ENCODE data around the gene RPS15. TPM values are rescaled to one million over a fixed set of nuclear protein-coding genes. Genes with fewer than 3 reads are reported as not detected.

Gene RPS15
- total and polyA plus RNA-seq, 2 of the 13 experiments (the other 11 are each of a cell fraction or from before 2014, with no cell fraction given), result 695 to 1,411 TPM

DNA sequence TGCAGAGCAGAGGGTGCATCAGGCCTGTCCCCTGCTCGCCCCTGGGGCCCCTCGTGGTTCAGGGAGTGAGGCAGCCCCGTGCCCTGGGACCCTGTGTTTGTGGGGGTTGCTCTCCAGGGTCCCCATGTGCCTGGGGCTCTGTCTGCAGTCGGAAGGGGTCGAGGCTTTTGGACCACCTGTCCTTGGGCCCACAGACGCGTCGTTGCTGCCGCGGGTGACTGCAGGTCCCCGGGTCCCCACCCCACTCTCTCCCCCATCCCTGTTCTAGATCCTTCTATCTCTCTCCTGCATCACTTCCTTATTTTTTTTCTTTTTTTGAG is 50.0 kb downstream of the RPS15 start:
- intact Hi-C loops (cut with micrococcal nuclease; ENCODE audit: unreplicated experiment), result no loop called here
- WGBS (ENCODE audit: low lambda C conversion rate), result 72% methylated on average over 8 of the region's 11 CpGs
- no peak for FAIRE-seq

More for the DNA sequence above, 50.0 kb downstream of the RPS15 start:
- no TSS peak for BruUV-seq (replicated peaks)
- POLR2A ChIA-PET, result interaction anchor here (0.5 kb wide), 1 partner anchor 303 kb away, joined by 4 read pairs; no protein-coding TSS in a partner anchor
- Histone ChIP-seq H3K4me3 (replicated peaks in 1 of 3; ENCODE audit: insufficient read depth in 1 of 3, low read depth in 2 of 3, low read length in 3 of 3) (no peak overlapping the region), H3K27me3 (ENCODE audit: control insufficient read depth in 1 of 2, insufficient read depth in 2 of 2, low read length in 2 of 2) (no peaks in the 10 kb centered on the region), H3K4me2 (ENCODE audit: low read depth, low read length) (no peak overlapping the region), H3K36me3 (replicated peaks in 1 of 2; ENCODE audit: control insufficient read depth in 1 of 2, insufficient read depth in 2 of 2, low read length in 2 of 2) (no peaks in the 10 kb centered on the region), H3K79me2 (ENCODE audit: insufficient read depth, low read length) (peaks cover 6% of the 10 kb centered on the region), H3K27ac (ENCODE audit: extremely low read length, insufficient read depth, low read length) (no peak overlapping the region), H3K9ac (ENCODE audit: insufficient read depth, low read depth, low read length) (no peak overlapping the region), H3K9me3 (ENCODE audit: low read length) (no peaks in the 10 kb centered on the region), H2AFZ (ENCODE audit: low read length) (no peak overlapping the region), H4K20me1 (ENCODE audit: insufficient read depth, low read length) (no peaks in the 10 kb centered on the region), H3K4me1 (ENCODE audit: insufficient read depth, low read length) (peaks cover 26% of the 10 kb centered on the region)
- CTCF ChIA-PET (ENCODE audit: low intra/inter-chr PET ratio, low total read pairs), result no interaction called here
- DNase-seq (ENCODE audit: low spot score) (no peak), ATAC-seq (no peak)
- in situ Hi-C loops (cut with HindIII; ENCODE audit: extremely low pct_ligation_motif_present, low pct_unique_long_range_greater_than_20kb), result no loop called here
- TF ChIP-seq MAFF (IDR thresholded peaks at IDR 0.05; ENCODE audit: low read depth, low read length) (no peak), ARNTL (CRISPR knock-in tag; IDR thresholded peaks at IDR 0.05) (no peak), RORA (CRISPR knock-in tag; IDR thresholded peaks at IDR 0.05) (no peak), CC2D1A (CRISPR knock-in tag; IDR thresholded peaks at IDR 0.05) (no peak), HOXA7 (CRISPR knock-in tag; IDR thresholded peaks at IDR 0.05) (no peak), KMT2A (CRISPR knock-in tag; IDR thresholded peaks at IDR 0.05) (no peak), ZNF605 (CRISPR knock-in tag; IDR thresholded peaks at IDR 0.05) (no peak), ZBTB20 (CRISPR knock-in tag; IDR thresholded peaks at IDR 0.05; ENCODE audit: borderline replicate concordance, low read depth) (no peak), FOXO1 (CRISPR knock-in tag; IDR thresholded peaks at IDR 0.05) (no peak), ZBTB3 (CRISPR knock-in tag; IDR thresholded peaks at IDR 0.05; ENCODE audit: borderline replicate concordance, low read depth) (no peak), NRL (CRISPR knock-in tag; IDR thresholded peaks at IDR 0.05; ENCODE audit: borderline replicate concordance) (no peak), CHD4 (IDR thresholded peaks at IDR 0.05; ENCODE audit: borderline replicate concordance, low read length) (no peak), GATA4 (IDR thresholded peaks at IDR 0.05; ENCODE audit: borderline replicate concordance, low read depth) (no peak), ZBTB42 (CRISPR knock-in tag; IDR thresholded peaks at IDR 0.05) (no peak), SMYD3 (CRISPR knock-in tag; IDR thresholded peaks at IDR 0.05) (no peak), ZNF205 (CRISPR knock-in tag; IDR thresholded peaks at IDR 0.05) (no peak)
- TF ChIP-seq, protein P1, sequence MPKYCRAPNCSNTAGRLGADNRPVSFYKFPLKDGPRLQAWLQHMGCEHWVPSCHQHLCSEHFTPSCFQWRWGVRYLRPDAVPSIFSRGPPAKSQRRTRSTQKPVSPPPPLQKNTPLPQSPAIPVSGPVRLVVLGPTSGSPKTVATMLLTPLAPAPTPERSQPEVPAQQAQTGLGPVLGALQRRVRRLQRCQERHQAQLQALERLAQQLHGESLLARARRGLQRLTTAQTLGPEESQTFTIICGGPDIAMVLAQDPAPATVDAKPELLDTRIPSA (CRISPR knock-in tag; IDR thresholded peaks at IDR 0.05; ENCODE audit: borderline replicate concordance), result no peak
